Measurements from ENCODE around the gene THAP7. TPM values are rescaled to one million over a fixed set of nuclear protein-coding genes. Genes with fewer than 3 reads are reported as not detected.

The THAP7 gene
- total and polyA plus RNA-seq, 9 of the 15 experiments (the other 6 are each of a cell fraction or from before 2014, with no cell fraction given): 7.9 to 263 (median 84.1) TPM

- TF ChIP-seq, protein P1, sequence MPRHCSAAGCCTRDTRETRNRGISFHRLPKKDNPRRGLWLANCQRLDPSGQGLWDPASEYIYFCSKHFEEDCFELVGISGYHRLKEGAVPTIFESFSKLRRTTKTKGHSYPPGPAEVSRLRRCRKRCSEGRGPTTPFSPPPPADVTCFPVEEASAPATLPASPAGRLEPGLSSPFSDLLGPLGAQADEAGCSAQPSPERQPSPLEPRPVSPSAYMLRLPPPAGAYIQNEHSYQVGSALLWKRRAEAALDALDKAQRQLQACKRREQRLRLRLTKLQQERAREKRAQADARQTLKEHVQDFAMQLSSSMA (CRISPR knock-in tag; IDR thresholded peaks at IDR 0.05): no peak
- TF ChIP-seq, protein P2, sequence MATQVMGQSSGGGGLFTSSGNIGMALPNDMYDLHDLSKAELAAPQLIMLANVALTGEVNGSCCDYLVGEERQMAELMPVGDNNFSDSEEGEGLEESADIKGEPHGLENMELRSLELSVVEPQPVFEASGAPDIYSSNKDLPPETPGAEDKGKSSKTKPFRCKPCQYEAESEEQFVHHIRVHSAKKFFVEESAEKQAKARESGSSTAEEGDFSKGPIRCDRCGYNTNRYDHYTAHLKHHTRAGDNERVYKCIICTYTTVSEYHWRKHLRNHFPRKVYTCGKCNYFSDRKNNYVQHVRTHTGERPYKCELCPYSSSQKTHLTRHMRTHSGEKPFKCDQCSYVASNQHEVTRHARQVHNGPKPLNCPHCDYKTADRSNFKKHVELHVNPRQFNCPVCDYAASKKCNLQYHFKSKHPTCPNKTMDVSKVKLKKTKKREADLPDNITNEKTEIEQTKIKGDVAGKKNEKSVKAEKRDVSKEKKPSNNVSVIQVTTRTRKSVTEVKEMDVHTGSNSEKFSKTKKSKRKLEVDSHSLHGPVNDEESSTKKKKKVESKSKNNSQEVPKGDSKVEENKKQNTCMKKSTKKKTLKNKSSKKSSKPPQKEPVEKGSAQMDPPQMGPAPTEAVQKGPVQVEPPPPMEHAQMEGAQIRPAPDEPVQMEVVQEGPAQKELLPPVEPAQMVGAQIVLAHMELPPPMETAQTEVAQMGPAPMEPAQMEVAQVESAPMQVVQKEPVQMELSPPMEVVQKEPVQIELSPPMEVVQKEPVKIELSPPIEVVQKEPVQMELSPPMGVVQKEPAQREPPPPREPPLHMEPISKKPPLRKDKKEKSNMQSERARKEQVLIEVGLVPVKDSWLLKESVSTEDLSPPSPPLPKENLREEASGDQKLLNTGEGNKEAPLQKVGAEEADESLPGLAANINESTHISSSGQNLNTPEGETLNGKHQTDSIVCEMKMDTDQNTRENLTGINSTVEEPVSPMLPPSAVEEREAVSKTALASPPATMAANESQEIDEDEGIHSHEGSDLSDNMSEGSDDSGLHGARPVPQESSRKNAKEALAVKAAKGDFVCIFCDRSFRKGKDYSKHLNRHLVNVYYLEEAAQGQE (IDR thresholded peaks at IDR 0.05; ENCODE audit: borderline replicate concordance): no peak
- TF ChIP-seq, protein P2 (CRISPR knock-in tag; IDR thresholded peaks at IDR 0.05; ENCODE audit: low read depth): no peak
- TF ChIP-seq MEIS2 (IDR thresholded peaks at IDR 0.05; ENCODE audit: partially characterized antibody) (no peak), NCOA6 (IDR thresholded peaks at IDR 0.05) (no peak), STAG1 (CRISPR knock-in tag; IDR thresholded peaks at IDR 0.05; ENCODE audit: borderline replicate concordance) (peak; percentile 39; the same call in 1 of the 2 replicates), ZNF143 (CRISPR knock-in tag; IDR thresholded peaks at IDR 0.05) (peak; percentile 33; the same call in 1 of the 2 replicates), ZNF12 (CRISPR knock-in tag; IDR thresholded peaks at IDR 0.05) (0 out of 2 replicates have a peak, but pooled peaks have one; percentile 18), ZNF589 (CRISPR knock-in tag; IDR thresholded peaks at IDR 0.05; ENCODE audit: low read depth) (no peak), PRMT5 (CRISPR knock-in tag; IDR thresholded peaks at IDR 0.05) (no peak), BCOR (IDR thresholded peaks at IDR 0.05) (no peak)
- TF ChIP-seq, protein P3, sequence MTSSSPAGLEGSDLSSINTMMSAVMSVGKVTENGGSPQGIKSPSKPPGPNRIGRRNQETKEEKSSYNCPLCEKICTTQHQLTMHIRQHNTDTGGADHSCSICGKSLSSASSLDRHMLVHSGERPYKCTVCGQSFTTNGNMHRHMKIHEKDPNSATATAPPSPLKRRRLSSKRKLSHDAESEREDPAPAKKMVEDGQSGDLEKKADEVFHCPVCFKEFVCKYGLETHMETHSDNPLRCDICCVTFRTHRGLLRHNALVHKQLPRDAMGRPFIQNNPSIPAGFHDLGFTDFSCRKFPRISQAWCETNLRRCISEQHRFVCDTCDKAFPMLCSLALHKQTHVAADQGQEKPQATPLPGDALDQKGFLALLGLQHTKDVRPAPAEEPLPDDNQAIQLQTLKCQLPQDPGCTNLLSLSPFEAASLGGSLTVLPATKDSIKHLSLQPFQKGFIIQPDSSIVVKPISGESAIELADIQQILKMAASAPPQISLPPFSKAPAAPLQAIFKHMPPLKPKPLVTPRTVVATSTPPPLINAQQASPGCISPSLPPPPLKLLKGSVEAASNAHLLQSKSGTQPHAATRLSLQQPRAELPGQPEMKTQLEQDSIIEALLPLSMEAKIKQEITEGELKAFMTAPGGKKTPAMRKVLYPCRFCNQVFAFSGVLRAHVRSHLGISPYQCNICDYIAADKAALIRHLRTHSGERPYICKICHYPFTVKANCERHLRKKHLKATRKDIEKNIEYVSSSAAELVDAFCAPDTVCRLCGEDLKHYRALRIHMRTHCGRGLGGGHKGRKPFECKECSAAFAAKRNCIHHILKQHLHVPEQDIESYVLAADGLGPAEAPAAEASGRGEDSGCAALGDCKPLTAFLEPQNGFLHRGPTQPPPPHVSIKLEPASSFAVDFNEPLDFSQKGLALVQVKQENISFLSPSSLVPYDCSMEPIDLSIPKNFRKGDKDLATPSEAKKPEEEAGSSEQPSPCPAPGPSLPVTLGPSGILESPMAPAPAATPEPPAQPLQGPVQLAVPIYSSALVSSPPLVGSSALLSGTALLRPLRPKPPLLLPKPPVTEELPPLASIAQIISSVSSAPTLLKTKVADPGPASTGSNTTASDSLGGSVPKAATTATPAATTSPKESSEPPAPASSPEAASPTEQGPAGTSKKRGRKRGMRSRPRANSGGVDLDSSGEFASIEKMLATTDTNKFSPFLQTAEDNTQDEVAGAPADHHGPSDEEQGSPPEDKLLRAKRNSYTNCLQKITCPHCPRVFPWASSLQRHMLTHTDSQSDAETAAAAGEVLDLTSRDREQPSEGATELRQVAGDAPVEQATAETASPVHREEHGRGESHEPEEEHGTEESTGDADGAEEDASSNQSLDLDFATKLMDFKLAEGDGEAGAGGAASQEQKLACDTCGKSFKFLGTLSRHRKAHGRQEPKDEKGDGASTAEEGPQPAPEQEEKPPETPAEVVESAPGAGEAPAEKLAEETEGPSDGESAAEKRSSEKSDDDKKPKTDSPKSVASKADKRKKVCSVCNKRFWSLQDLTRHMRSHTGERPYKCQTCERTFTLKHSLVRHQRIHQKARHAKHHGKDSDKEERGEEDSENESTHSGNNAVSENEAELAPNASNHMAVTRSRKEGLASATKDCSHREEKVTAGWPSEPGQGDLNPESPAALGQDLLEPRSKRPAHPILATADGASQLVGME (CRISPR knock-in tag; IDR thresholded peaks at IDR 0.05): peak; percentile 12; the same call in 1 of the 2 replicates
Observed at GRCh38 chr22:21032037-21032867, 30.3 kb upstream of the THAP7 start, which contains the start of gene SLC7A4 (continued).
